ENCODE measurements around the gene INPPL1. TPM values are rescaled to one million over a fixed set of nuclear protein-coding genes. Genes with fewer than 3 reads are reported as not detected.

Gene INPPL1
- total and polyA plus RNA-seq, 4 donors = 66.3 to 199 (median 91.6) TPM

- H3K27me3 ChIP-seq (ENCODE audit: control insufficient read depth in 3 of 3, insufficient read depth in 3 of 3, low read length in 2 of 3) = no peaks in the 10 kb centered on the region
- H3K9me3 ChIP-seq (ENCODE audit: control insufficient read depth in 4 of 4, insufficient read depth in 3 of 4, low read length in 3 of 4) = no peaks in the 10 kb centered on the region
- peak overlapping the region in 1 of 2 donors; percentile 65 for H3K9ac ChIP-seq (ENCODE audit: insufficient read depth in 1 of 2, low read length in 2 of 2)
- WGBS, 2 donors = 0% methylated on average over 40 to 47 of the region's 47 CpGs
- H3K4me1 ChIP-seq (ENCODE audit: control insufficient read depth in 5 of 5, insufficient read depth in 5 of 5, low read length in 5 of 5) = peaks cover 0 to 23% (median 13%) of the 10 kb centered on the region in 5 donors
- H3K4me3 ChIP-seq = peak overlapping the region; percentile 57
- DNase-seq (peak; percentile 98 to 99 (median 99)), ATAC-seq (ENCODE audit: insufficient read depth, low FRiP score) (peak; percentile 92)
- H3K36me3 ChIP-seq (ENCODE audit: control insufficient read depth in 4 of 4, insufficient read depth in 4 of 4, low read length in 4 of 4) = peaks cover 0 to 15% (median 5%) of the 10 kb centered on the region in 4 donors
- peak; percentile 16 for TF ChIP-seq CTCF (IDR thresholded peaks at IDR 0.05; ENCODE audit: control extremely low read depth, extremely low read depth)
- H3K27ac ChIP-seq (ENCODE audit: low read depth in 1 of 2, low read length in 1 of 2) = peak overlapping the region; percentile 98 to 99
These were observed 1.5 kb upstream of the INPPL1 start for GRCh38 chr11:72222907-72223614.

GRCh38 chr11:72223615-72224563 lies 678 bp upstream of the INPPL1 start:
- Histone ChIP-seq H3K4me1 (ENCODE audit: control insufficient read depth in 5 of 5, insufficient read depth in 5 of 5, low read length in 5 of 5) (peaks cover 0 to 23% (median 9%) of the 10 kb centered on the region in 5 donors), H3K27me3 (ENCODE audit: control insufficient read depth in 3 of 3, insufficient read depth in 3 of 3, low read length in 2 of 3) (no peaks in the 10 kb centered on the region), H3K9ac (ENCODE audit: insufficient read depth in 1 of 2, low read length in 2 of 2) (peak overlapping the region; percentile 46 to 55), H3K4me3 (peak overlapping the region; percentile 57), H3K36me3 (ENCODE audit: control insufficient read depth in 4 of 4, insufficient read depth in 4 of 4, low read length in 4 of 4) (peaks cover 0 to 23% (median 10%) of the 10 kb centered on the region in 4 donors), H3K9me3 (ENCODE audit: control insufficient read depth in 4 of 4, insufficient read depth in 3 of 4, low read length in 3 of 4) (no peaks in the 10 kb centered on the region), H3K27ac (ENCODE audit: low read depth in 1 of 2, low read length in 1 of 2) (peak overlapping the region; percentile 98 to 99)
- WGBS, 2 donors = 0 to 1% methylated on average over 61 to 84 of the region's 84 CpGs
- DNase-seq = peak; percentile 87 to 91 (median 87)
- ATAC-seq (ENCODE audit: insufficient read depth, low FRiP score) = peak; percentile 64
- no peak for TF ChIP-seq CTCF (IDR thresholded peaks at IDR 0.05; ENCODE audit: control extremely low read depth, extremely low read depth)

- H3K27me3 ChIP-seq (ENCODE audit: control insufficient read depth in 3 of 3, insufficient read depth in 3 of 3, low read length in 2 of 3) = no peaks in the 10 kb centered on the region
- H3K4me1 ChIP-seq (ENCODE audit: control insufficient read depth in 5 of 5, insufficient read depth in 5 of 5, low read length in 5 of 5) = peaks cover 0 to 23% (median 9%) of the 10 kb centered on the region in 5 donors
- peak overlapping the region; percentile 40 to 49 for H3K9ac ChIP-seq (ENCODE audit: insufficient read depth in 1 of 2, low read length in 2 of 2)
- DNase-seq (no peak), ATAC-seq (ENCODE audit: insufficient read depth, low FRiP score) (no peak)
- H3K9me3 ChIP-seq (ENCODE audit: control insufficient read depth in 4 of 4, insufficient read depth in 3 of 4, low read length in 3 of 4) = no peaks in the 10 kb centered on the region
- 7 to 11% methylated on average over 11 of the region's 11 CpGs for WGBS, 2 donors
- H3K27ac ChIP-seq (ENCODE audit: low read depth in 1 of 2, low read length in 1 of 2) = peak overlapping the region in 1 of 2 donors; percentile 68
- peak overlapping the region; percentile 57 for H3K4me3 ChIP-seq
- TF ChIP-seq CTCF (IDR thresholded peaks at IDR 0.05; ENCODE audit: control extremely low read depth, extremely low read depth) = no peak
- peaks cover 0 to 38% (median 24%) of the 10 kb centered on the region in 4 donors for H3K36me3 ChIP-seq (ENCODE audit: control insufficient read depth in 4 of 4, insufficient read depth in 4 of 4, low read length in 4 of 4)
These were observed 914 bp downstream of the INPPL1 start for GRCh38 chr11:72225411-72225951.

Data from lung (tissue), 12 donors.